Upper lobe of right lung (tissue), 1 donor: ENCODE data around the gene SART1. TPM values are rescaled to one million over a fixed set of nuclear protein-coding genes. Genes with fewer than 3 reads are reported as not detected.

Experiments
- ATAC-seq: fragments of 200-7000 bp; cut with Tn5 transposase; one replicate; pipeline ENCODE4 v1.9.1; 2020; ENCODE audit warnings: mild to moderate bottlenecking, moderate library complexity
- DNase-seq: peaks from one replicate; pipeline ENCODE4 v3.0.0-alpha.2; 2020
- H3K27ac ChIP-seq: fragments of 200-600 bp; one replicate; pipeline ENCODE4 v1.8.0; 2022
- H3K27me3 ChIP-seq: fragments of 200-600 bp; one replicate; pipeline ENCODE4 v1.8.0; 2022; ENCODE audit warnings: mild to moderate bottlenecking
- H3K36me3 ChIP-seq: fragments of 200-600 bp; one replicate; pipeline ENCODE4 v1.8.0; 2022
- H3K4me1 ChIP-seq: fragments of 200-600 bp; one replicate; pipeline ENCODE4 v1.8.0; 2022
- H3K4me3 ChIP-seq: fragments of 200-600 bp; one replicate; pipeline ENCODE4 v1.8.0; 2022; ENCODE audit warnings: mild to moderate bottlenecking
- H3K9me3 ChIP-seq: fragments of 200-600 bp; one replicate; pipeline ENCODE4 v1.8.0; 2022
- intact Hi-C: fragments of 100-400 bp; cut with DNase I; formaldehyde crosslinking; loops from one replicate; pipeline ENCODE4 v1.11.0; 2022
- total RNA-seq: library from RNA; stranded (reverse); fragmentation: NEBNext Ultra II Directional; extraction: Animal tissue kit (Norgen Biotek cat#: 25700); gene quantifications from one replicate; pipeline ENCODE4 v1.2.1, GENCODE V29; 2021
- TF ChIP-seq, protein P1 (sequence below): fragments of 200-600 bp; IDR thresholded peaks from one replicate; pipeline ENCODE4 v1.8.0; 2022; ENCODE audit warnings: antibody characterized with exemption
- donor health status: DM: no; HTN: yes; CAD: no; lungs with severe emphysema.

The SART1 gene
- total RNA-seq, 1 donor from 2014 or later, result 53.3 TPM

DNA sequence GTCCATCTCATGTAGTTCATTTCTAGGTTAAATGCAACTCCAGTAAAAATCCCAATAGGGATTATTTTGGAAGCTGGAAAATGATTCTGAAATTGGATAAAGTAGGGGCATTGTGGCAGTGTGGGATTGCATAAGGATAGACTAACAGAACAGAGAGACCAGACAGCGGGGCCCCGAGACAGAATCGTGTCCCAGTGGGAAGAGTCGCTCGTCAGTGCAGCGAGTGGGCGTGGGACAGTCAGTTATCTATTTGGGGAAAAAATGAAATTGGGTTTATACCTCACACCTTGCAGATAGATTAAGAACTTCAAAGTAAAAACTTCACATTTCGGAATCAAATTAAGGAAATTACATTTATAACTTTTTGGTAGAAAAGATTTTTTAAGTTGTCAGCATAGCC, 10.6 kb downstream of the SART1 start:
- Histone ChIP-seq H3K27ac (no peak overlapping the region), H3K9me3 (no peaks in the 10 kb centered on the region), H3K27me3 (no peaks in the 10 kb centered on the region), H3K36me3 (peaks cover 68% of the 10 kb centered on the region), H3K4me3 (no peak overlapping the region), H3K4me1 (peaks cover 12% of the 10 kb centered on the region)
- no peak for DNase-seq
- no peak for ATAC-seq
- intact Hi-C loops, result loop anchor here (10.0 kb wide), 1 partner anchor 47 kb away; no protein-coding TSS in a partner anchor
- TF ChIP-seq, protein P1, sequence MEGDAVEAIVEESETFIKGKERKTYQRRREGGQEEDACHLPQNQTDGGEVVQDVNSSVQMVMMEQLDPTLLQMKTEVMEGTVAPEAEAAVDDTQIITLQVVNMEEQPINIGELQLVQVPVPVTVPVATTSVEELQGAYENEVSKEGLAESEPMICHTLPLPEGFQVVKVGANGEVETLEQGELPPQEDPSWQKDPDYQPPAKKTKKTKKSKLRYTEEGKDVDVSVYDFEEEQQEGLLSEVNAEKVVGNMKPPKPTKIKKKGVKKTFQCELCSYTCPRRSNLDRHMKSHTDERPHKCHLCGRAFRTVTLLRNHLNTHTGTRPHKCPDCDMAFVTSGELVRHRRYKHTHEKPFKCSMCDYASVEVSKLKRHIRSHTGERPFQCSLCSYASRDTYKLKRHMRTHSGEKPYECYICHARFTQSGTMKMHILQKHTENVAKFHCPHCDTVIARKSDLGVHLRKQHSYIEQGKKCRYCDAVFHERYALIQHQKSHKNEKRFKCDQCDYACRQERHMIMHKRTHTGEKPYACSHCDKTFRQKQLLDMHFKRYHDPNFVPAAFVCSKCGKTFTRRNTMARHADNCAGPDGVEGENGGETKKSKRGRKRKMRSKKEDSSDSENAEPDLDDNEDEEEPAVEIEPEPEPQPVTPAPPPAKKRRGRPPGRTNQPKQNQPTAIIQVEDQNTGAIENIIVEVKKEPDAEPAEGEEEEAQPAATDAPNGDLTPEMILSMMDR, result no peak

DNA sequence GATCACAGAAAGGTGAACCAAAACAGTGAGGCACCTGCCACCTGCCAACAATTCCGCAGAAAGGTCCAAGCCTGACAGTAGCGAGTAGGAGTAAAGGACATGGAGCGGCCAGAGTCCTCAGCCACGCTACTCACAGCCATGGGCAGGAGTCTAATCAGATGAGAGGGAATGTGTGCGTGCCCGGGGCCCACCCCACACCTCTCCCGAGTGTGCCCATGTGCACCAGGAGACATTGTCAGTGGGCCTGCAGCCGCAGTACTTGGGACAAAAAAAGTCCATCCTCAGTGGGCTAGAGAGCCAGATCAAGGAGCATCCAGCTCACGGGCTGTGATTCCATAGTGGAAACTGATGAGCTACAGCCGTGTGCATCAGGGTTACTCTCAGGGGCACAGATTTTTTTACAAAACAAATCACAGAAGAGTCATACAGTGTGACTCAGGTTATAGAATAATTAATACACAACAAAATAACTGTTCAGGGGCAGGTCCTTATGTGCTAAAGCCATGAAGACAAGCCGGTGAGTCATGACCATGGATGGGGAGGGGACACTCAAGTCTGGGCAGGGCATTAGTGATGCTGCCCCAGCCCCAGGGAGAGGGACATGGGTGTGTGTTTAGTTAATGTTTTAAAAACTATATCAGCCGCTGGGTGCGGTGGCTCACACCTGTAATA, 12.0 kb downstream of the SART1 start:
- intact Hi-C loops, result loop anchor here (10.0 kb wide), 1 partner anchor 49 kb away; no protein-coding TSS in a partner anchor
- Histone ChIP-seq H3K9me3 (no peaks in the 10 kb centered on the region), H3K27me3 (no peaks in the 10 kb centered on the region), H3K27ac (no peak overlapping the region), H3K36me3 (peaks cover 68% of the 10 kb centered on the region), H3K4me1 (peaks cover 12% of the 10 kb centered on the region), H3K4me3 (no peak overlapping the region)
- ATAC-seq, result no peak
- DNase-seq, result no peak
- TF ChIP-seq, protein P1, result no peak

DNA sequence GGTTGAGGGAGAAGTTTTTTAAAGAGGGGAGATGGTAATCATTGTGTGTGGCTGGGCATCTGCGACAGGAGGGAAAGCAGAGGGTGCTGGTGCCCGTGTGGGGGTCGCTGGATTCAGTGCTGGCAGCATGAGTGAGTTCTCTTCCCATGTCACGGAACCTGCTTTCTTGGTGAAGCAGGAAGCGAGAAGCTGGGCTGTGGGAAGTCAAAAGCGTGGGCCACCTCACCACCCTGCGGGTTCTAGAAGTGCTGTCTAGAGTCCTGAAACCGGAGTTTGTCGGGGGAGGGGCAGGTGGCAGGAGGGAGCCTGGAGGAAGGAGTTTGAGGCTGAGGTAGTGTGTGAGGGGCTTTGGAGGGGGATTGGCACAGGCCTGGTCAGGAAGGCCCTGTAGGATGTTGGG, 14.2 kb downstream of the SART1 start:
- Histone ChIP-seq H3K27ac (no peak overlapping the region), H3K27me3 (no peaks in the 10 kb centered on the region)

DNA sequence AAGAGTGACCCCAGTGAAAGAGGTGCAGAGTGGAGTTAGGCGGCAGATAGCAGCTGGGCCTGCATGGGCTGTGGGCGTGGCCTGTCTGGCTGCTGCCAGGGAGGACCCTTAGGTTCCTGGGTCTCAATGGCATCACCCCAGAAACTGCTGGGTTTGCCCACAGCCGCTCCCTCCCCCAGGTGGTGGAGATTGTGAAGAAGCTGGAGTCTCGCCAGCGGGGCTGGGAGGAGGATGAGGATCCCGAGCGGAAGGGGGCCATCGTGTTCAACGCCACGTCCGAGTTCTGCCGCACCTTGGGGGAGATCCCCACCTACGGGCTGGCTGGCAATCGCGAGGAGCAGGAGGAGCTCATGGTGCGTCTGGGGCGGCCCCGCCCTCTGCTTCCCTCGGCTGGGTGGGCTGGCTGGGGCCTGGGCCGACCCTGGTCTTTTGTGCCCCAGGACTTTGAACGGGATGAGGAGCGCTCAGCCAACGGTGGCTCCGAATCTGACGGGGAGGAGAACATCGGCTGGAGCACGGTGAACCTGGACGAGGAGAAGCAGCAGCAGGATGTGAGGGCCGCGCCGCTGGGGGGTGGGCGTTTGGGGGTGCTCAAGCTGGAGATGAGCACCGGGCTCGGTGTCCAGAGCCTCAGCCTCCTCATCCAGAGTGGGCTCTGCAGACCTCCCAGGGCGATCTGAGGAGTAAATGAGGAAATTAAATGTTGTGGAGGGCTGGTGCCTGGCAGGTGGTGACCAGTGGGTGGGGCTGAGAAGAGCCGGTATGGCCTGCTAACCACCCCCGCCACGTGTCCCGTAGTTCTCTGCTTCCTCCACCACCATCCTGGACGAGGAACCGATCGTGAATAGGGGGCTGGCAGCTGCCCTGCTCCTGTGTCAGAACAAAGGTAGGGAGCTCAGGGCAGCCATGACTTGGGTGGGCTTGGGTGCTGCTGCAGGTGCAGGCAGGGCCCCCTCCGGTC, 15.0 kb downstream of the SART1 start:
- no peak for DNase-seq
- Histone ChIP-seq H3K36me3 (peaks cover 59% of the 10 kb centered on the region), H3K4me3 (no peak overlapping the region), H3K27me3 (no peaks in the 10 kb centered on the region), H3K9me3 (no peaks in the 10 kb centered on the region), H3K27ac (no peak overlapping the region), H3K4me1 (no peaks in the 10 kb centered on the region)
- intact Hi-C loops, result loop anchor here (10.0 kb wide), 1 partner anchor 52 kb away; no protein-coding TSS in a partner anchor
- no peak for ATAC-seq
- TF ChIP-seq, protein P1, result no peak

More for the DNA sequence above, 14.2 kb downstream of the SART1 start:
- peaks cover 59% of the 10 kb centered on the region for H3K36me3 ChIP-seq
- intact Hi-C loops, result loop anchor here (10.0 kb wide), 1 partner anchor 51 kb away; no protein-coding TSS in a partner anchor
- ATAC-seq (no peak), DNase-seq (no peak)
- no peaks in the 10 kb centered on the region for H3K4me1 ChIP-seq
- TF ChIP-seq, protein P1, result no peak
- H3K9me3 ChIP-seq, result no peaks in the 10 kb centered on the region
- H3K4me3 ChIP-seq, result no peak overlapping the region

DNA sequence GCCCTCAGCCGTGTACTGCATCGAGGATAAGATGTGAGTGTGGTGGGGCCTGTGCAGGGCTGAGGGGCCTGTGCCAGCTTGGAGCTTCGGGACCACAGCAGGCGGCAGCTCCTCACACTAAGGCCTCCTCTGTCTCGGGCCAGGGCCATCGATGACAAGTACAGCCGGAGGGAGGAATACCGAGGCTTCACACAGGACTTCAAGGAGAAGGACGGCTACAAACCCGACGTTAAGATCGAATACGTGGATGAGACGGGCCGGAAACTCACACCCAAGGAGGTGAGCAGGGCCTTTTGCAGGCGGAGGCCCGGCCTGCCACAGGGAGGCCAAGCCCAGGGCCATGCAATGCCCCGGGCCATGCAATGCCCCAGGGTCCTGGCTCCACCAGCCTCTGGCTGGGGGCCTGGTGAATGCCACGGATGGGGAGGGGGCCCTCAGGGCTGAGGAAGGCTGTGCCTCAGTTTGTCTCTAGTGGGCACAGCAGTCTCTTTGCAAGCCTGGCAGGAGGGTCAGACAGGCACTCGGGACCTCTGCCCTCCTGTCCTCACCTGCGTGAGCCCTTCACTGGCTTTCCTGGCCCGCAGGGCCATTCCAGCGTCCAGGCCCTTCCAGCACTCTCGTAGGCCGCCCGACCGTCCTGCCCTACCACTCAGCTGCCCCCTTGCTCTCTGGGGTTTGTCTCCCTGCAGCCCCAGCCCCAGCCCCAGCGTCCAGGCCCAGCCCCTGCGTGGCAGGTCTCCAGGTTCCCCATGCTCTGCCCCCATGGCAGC, 16.3 kb downstream of the SART1 start:
- DNase-seq, result no peak
- TF ChIP-seq, protein P1, result no peak
- no peak overlapping the region for H3K4me3 ChIP-seq
- no peaks in the 10 kb centered on the region for H3K4me1 ChIP-seq
- peaks cover 47% of the 10 kb centered on the region for H3K36me3 ChIP-seq
- H3K9me3 ChIP-seq, result no peaks in the 10 kb centered on the region
- H3K27me3 ChIP-seq, result no peaks in the 10 kb centered on the region
- ATAC-seq, result no peak
- intact Hi-C loops, result loop anchor here (10.0 kb wide), 1 partner anchor 53 kb away; no protein-coding TSS in a partner anchor
- H3K27ac ChIP-seq, result no peak overlapping the region
